ENCODE data around the gene STK32A.

Gene STK32A

DNA sequence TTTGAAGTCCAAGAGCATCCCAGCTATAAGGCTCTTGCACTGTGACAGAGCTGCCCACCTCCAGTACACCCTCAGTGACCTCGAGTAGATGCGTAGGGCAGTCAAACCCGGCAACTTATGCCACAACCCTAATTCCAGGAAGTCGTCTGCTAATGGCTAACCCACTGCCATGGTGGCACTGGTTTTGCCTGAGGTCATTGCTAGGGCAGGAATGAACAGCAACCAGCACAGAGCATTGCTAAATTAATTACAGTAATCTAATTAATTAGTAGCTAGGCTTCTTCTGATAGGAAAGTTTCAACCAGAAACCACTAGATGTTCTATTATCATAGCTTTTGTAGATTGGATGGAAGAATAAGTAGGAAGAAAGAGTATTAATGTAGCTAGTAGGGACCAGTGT, 152.3 kb downstream of the STK32A start:
- TF ChIP-seq, protein P1, sequence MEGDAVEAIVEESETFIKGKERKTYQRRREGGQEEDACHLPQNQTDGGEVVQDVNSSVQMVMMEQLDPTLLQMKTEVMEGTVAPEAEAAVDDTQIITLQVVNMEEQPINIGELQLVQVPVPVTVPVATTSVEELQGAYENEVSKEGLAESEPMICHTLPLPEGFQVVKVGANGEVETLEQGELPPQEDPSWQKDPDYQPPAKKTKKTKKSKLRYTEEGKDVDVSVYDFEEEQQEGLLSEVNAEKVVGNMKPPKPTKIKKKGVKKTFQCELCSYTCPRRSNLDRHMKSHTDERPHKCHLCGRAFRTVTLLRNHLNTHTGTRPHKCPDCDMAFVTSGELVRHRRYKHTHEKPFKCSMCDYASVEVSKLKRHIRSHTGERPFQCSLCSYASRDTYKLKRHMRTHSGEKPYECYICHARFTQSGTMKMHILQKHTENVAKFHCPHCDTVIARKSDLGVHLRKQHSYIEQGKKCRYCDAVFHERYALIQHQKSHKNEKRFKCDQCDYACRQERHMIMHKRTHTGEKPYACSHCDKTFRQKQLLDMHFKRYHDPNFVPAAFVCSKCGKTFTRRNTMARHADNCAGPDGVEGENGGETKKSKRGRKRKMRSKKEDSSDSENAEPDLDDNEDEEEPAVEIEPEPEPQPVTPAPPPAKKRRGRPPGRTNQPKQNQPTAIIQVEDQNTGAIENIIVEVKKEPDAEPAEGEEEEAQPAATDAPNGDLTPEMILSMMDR (IDR thresholded peaks at IDR 0.05; ENCODE audit: insufficient read depth, low read length, poor library complexity, severe bottlenecking): no peak
- H3K4me3 ChIP-seq (replicated peaks; ENCODE audit: low read depth, low read length): no peak overlapping the region
- no peaks in the 10 kb centered on the region; the same call in 1 of the 2 replicates for H3K27me3 ChIP-seq (replicated peaks; ENCODE audit: control insufficient read depth, insufficient read depth, low read length)
- no peaks in the 10 kb centered on the region for H3K36me3 ChIP-seq (ENCODE audit: control insufficient read depth, insufficient read depth, low read length)
- no peak for DNase-seq (ENCODE audit: extremely low read depth, insufficient read length)

DNA sequence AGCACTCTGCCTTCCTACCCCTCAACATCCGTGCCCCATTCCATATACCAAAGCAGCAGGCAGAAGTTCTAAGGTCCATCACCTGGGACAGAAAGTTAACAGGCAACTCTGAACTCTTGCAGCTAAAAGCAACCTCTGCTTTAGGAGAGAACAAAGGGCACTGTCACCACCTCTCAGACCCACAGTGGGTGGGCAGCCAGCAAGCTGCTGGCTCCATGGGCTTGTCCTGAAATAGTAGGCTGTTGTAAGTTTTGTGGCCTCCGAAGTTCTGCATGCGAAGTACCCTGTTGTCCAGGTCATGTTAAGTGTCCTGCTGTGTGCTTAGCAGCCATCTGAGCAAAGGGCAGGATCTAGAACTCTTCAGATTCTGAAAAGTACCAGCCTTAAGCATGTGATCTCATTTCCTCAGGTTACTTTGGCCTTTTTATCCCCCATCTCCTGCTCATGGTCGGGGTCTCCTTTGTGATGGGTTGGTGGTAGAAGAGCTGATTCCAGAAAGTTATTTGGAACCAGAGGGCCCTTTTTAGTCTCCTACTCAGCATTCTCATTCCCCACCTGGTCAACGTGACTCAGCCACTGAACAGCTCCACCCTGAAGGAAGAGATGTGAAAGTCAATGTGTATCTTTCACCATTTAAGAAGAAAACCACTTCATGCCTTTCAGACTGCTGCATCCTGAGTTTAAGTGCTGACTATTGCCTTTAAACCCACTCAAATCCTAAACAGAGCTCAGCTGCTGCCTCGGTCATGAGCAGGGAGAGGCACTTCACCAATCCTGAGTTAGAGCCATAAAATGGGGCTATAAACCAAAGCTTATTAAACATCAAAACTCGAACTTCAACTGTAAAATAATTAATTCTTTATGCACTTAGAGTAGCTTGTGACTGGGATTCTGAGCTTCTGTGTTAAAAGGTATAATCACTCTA, 153.6 kb downstream of the STK32A start:
- DNase-seq (ENCODE audit: extremely low read depth, insufficient read length): no peak
- TF ChIP-seq, protein P1 (IDR thresholded peaks at IDR 0.05; ENCODE audit: insufficient read depth, low read length, poor library complexity, severe bottlenecking): no peak
- Histone ChIP-seq H3K27me3 (replicated peaks; ENCODE audit: control insufficient read depth, insufficient read depth, low read length) (no peaks in the 10 kb centered on the region; the same call in 1 of the 2 replicates), H3K36me3 (ENCODE audit: control insufficient read depth, insufficient read depth, low read length) (no peaks in the 10 kb centered on the region), H3K4me3 (replicated peaks; ENCODE audit: low read depth, low read length) (no peak overlapping the region)

DNA sequence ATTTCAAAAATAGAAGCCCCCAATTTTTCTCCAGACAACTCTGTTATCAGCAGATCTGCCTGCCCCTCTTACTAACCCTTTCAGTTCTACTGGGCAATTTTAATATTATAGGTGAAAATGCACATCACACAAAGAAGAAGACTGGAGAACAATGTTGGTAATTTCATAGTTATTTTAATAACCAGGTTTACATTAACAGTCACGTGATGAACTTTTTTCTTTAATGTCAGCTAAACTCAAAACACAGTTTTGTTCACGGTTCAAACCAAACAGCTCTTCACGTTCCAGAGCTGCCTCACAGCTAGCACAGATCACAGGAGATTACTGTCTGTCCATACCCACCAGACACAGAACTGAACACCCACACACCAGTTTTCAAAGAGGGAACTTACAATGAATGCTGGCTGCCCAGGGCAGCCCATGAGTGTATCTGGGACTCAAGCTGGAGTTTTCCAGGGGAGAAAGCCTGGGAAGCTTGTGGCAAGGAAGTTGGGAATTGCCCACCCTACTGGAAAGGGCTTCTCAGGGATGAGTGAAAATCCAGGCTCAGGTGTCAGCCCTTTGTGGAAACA, 155.9 kb downstream of the STK32A start:
- Histone ChIP-seq H3K36me3 (ENCODE audit: control insufficient read depth, insufficient read depth, low read length) (no peaks in the 10 kb centered on the region), H3K27me3 (replicated peaks; ENCODE audit: control insufficient read depth, insufficient read depth, low read length) (no peaks in the 10 kb centered on the region; the same call in 1 of the 2 replicates), H3K4me3 (replicated peaks; ENCODE audit: low read depth, low read length) (no peak overlapping the region)
- no peak for DNase-seq (ENCODE audit: extremely low read depth, insufficient read length)
- TF ChIP-seq, protein P1 (IDR thresholded peaks at IDR 0.05; ENCODE audit: insufficient read depth, low read length, poor library complexity, severe bottlenecking): no peak

DNA sequence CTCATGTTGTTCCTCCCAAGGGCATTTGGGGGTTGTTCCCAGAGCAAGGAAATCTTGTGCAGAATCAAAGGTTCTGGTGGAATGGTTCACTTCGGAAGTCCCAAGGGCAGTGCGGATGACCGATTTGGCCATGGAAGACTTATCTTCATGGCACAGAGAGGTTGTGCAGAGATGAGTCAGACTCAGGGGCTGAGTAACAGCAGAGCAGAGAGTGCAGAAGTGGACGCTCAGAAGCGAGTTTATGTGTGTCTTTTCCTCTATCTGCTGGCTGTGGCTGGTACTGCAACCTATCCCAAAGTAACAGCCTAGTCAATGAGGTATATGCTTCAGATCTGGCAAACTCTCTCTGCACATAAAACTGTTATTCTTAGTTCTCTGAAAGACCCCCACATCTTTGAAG, 157.0 kb downstream of the STK32A start:
- H3K4me3 ChIP-seq (replicated peaks; ENCODE audit: low read depth, low read length): no peak overlapping the region
- no peaks in the 10 kb centered on the region for H3K36me3 ChIP-seq (ENCODE audit: control insufficient read depth, insufficient read depth, low read length)
- no peak for DNase-seq (ENCODE audit: extremely low read depth, insufficient read length)
- TF ChIP-seq, protein P1 (IDR thresholded peaks at IDR 0.05; ENCODE audit: insufficient read depth, low read length, poor library complexity, severe bottlenecking): peak; percentile 59
- no peaks in the 10 kb centered on the region; the same call in 1 of the 2 replicates for H3K27me3 ChIP-seq (replicated peaks; ENCODE audit: control insufficient read depth, insufficient read depth, low read length)

DNA sequence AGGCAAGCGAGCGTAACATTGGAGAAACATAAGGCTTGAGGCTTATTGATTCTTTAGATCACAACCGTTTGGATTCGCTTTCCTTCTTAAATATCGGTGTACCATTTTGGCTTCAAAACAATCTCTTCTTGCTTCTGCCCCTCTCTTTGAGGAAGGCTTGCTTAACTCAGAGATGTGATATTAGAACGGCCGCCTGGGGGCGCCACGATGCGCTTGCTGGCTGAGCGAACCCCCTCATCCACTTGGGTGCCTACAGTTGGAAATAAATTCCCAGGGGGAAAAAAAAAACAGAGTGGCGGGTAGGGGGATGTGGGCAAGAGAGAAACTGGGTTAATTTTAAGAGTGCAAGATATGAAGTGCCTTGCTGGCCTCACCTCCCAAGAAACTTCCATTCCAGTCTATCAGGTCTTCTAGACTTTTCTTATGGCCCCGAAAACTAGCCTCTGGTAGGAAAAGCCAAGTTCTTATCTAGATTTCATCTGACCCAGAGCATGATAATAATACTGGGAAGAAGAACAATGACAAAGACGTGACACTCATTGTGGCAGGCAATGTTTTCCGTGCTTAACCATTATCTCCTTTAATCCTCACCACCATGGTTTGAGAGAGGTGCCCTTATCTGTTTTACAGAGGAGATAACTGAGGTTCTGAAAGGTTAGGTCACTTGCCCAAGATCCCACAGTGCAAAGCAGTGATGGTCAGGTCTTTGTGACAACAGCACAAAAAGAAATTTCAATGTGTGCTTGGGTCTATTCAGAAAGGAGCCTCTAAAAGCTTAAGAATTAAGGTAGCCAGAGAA, 159.2 kb downstream of the STK32A start:
- Histone ChIP-seq H3K4me3 (replicated peaks; ENCODE audit: low read depth, low read length) (no peak overlapping the region), H3K27me3 (replicated peaks; ENCODE audit: control insufficient read depth, insufficient read depth, low read length) (no peaks in the 10 kb centered on the region; the same call in 1 of the 2 replicates), H3K36me3 (ENCODE audit: control insufficient read depth, insufficient read depth, low read length) (no peaks in the 10 kb centered on the region)
- no peak for DNase-seq (ENCODE audit: extremely low read depth, insufficient read length)
- TF ChIP-seq, protein P1 (IDR thresholded peaks at IDR 0.05; ENCODE audit: insufficient read depth, low read length, poor library complexity, severe bottlenecking): peak; percentile 41
